Renal cortical epithelial cell (primary cell): ENCODE data around the gene ARAP1. TPM values are rescaled to one million over a fixed set of nuclear protein-coding genes. Genes with fewer than 3 reads are reported as not detected.
"Not testable (repeated sequence)": the region's sequence is repeated elsewhere in the genome, so short reads cannot be mapped to it uniquely, and the experiment has no call there.

Experiments used
- DNase-seq: peaks from one replicate; pipeline ENCODE4 v3.0.0-alpha.2; 2011; ENCODE audit warnings: low read depth
- total RNA-seq: library from RNA; depleted of rRNA; stranded (reverse); fragments of >200 nt; gene quantifications from 2 replicates; pipeline ENCODE4 v1.2.3, GENCODE V29; 2014

Gene ARAP1
- 72.9 and 140 TPM in 2 replicates for total RNA-seq

GRCh38 chr11:72752088-72752914 is at the start of gene ARAP1:
Gene ARAP1 (minus strand): TSS chr11:72752408. CDS start chr11:72727128, 25,280 bp downstream.
- peak; percentile 72 for DNase-seq

DNA sequence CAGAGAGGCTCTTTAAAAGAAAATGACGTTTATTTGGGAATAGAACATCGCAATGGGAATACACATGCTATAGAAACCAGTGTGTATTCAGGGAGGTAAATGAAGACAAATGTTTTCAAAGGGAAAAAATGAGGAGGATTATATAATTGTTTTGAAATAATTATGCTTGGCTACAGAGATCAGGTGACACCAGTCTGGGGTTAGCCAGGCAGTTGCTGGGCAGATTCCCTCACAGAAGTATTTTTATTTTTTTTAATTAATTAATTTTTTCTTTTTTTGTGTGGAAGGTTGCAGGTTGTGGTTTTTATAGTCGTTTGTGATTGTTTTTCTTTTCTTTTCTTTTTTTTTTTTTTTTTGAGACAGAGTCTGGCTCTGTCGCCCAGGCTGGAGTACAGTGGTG is 47.2 kb upstream of the ARAP1 start:
- no peak for DNase-seq

DNA sequence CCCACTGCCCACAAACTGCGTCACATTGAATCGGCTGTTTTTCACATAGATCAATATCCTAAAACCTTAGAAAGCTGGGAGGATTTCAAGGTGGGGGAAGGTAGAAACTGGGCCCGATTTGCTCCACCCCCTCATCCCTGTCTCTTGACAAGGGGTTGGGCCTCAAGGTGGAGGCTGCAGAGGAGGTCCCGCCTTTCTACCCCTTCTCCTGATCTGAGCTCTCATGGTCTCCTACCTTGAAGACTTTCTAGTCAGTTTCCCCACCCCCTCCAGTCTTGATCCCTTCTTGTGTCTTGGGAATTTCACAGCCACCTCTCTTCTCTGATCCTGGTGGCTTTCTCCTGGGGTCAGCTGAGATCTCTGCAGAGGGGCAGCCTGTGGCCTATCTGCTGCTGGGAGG is 46.2 kb upstream of the ARAP1 start:
- no peak for DNase-seq

DNA sequence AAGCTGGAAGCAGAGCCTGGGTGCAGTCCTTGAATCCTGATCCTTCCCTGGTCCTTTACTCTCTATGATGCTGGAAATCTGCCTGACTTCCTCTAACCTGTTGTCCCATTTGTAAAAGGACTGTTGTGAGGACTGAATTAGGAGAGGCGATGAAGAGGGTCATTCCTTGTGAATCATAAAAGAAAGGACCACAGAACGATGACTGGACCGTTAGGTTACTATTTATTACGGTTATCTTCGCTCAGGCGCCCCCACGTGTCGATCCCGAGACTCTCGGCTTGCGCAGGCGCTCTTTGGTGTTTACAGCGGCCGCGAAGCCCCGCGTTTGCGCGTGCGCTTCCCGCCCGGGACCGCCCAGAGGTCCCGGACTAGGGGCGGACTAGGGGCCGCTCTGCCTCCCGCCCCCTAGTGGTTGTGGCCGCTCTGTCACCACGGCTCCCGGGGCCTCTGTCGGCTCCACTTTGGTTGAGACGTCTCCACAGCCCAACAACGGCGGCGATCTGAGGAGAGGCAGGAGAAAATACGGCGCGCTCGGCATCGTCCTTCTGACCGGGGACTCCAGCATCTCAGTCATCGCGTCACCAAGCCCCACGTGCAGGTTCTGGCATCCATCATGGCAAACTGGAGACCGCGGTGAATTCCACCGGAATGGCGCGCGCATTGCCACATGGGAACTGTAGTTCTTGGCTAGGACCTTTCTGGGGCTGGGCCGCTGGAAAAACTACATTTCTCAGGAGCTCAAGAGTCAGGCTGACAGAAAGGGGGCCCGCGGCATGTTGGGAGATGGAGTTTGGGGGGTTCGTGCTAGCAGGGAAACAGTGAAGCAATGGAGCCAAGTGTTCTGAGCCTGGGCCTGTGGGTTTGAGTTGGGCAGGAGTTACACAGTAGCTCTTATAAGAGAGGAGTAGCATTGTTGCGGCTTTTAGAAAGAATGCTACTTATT is 41.5 kb upstream of the ARAP1 start, which contains the start of gene STARD10:
STARD10 (minus strand) TSS at position 623 of the 943 bp plus-strand sequence. CDS start 12,866 bp downstream, outside the sequence.
- peak; percentile 86 for DNase-seq

DNA sequence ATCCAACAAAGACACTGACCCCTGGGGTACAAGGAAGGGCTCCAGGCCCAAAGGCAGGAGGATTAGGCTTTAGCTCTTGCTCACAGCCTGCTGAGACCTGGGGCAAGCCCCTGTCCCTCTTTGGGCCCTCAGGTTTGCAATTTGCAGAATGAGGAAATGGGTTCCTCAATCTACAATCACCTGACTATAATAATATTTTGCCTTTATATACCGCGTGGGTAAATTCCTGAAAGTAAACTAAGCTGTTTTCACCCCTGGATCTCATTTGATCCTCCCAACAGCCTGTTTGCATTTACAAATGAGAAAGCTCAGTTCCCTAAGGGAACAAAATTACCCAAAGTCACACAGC is 40.8 kb upstream of the ARAP1 start:
- no peak for DNase-seq

DNA sequence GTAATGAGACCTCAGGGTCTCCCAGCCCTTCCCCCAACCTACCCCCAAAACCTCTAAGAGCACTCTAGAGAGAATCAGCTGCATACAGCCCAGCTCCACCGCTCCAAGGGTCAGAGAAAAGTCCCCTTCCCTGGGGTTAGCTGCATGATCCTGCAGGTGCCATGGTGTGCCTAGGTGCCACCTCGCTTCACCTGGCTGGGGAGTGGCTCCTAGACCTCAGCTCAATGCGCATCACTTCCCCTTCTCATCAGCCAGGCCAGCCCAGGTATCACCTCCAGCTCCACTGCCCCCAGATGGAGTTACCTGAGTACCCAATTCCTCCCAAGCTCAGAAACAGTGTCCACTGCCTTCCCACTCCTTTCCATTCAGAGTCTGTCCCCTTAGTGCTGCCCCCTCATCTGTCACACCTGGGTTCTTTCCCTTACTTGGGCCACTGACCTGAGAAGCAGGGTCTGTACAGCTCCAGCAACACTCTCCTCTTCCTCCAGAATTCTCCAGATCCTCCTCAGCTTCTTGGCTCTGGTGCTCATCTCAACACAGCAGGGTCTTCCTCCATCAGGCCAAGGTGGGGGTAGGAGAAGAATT is 40.3 kb upstream of the ARAP1 start:
- no peak for DNase-seq

- not testable (repeated sequence) for DNase-seq
Observed at GRCh38 chr11:72791228-72791627, 39.0 kb upstream of the ARAP1 start.

- DNase-seq: peak; percentile 43
Observed at GRCh38 chr11:72789493-72790131, 37.4 kb upstream of the ARAP1 start.

GRCh38 chr11:72788241-72788640 is 36.0 kb upstream of the ARAP1 start:
- no peak for DNase-seq

DNA sequence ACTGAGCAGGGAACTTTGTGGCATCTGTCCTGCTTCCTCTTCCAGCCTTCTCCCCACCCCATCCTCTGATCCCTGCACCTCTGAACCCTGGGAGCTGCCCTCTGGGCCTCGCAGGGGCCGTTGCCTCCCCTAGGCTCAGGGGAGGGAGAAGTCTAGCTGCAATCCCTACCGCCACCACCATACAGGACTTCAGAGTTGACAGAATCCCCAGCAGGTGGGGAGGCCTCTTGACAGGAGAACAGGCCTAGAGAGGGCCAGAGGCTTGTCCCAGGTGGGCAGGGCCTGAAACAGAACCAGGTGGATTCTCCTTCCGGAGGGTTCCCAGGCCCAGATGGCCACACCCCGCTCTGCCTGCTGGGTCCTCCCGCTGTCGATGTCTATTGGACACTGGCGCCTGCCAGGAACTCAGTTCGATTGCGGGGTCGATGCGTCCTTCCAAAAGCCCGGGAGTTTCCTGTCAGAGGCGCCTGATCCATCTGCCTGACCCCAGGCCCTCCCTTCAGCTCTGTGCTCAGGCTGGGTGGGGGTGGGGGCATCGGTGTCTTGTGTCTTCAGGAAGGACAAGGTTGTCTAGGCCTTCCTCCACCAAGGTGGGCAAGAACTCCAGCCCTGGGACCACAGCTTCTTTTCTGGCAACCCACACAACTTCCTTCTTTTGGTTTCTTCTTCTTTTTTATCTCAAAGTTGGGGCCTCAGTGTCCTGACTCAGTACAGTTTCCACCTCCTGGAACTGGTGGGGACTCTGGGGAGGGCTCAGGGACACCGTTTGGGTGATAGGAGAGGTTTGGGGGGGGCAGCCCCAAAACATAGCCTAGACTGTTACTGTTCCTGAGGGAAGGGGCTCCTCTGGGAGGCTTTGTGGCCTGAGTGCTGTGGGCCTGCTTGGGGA is 35.3 kb upstream of the ARAP1 start:
- DNase-seq: no peak

DNA sequence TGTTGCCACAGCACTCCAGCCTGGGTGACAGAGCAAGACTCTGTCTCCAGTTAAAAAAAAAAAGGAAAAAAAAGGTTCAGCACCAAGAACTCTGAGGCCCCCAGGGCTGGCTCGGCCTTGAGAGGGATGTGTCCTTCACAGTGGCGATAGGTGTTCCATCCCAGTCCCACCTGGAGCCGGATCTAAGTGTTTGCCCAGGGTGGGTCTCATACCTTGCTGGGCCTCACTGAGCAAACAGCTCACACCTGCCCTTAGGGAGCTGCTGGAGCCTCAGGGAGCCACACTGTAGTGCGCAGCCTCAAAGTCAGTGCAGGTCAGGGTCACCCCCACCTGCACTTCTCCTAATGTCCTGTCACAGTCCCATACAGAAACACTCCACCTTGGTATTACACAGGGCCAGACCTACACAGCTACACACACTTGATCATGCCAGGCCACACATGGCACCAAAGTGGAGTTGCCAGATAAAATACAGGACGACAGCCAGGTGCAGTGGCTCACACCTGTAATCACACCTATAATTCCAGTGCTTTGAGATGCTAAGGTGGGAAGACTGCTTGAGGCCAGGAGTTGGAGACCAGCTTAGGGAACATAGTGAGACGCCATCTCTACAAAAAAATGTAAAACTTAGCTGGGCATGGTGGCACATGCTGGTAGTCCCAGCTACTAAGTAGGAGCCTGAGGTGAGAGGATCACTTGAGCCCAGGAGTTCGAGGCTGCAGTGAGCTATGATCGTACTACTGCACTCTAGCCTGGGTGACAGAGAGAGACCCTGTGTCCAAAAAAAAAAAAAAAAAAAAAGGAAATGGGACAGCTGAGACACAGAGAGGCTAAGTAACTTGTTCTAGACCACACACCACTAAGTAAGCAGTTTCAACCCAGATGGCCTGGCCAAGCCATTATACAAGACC is 34.4 kb upstream of the ARAP1 start:
- DNase-seq: no peak

- DNase-seq: no peak
Observed at GRCh38 chr11:72784662-72785061, 32.5 kb upstream of the ARAP1 start.

DNA sequence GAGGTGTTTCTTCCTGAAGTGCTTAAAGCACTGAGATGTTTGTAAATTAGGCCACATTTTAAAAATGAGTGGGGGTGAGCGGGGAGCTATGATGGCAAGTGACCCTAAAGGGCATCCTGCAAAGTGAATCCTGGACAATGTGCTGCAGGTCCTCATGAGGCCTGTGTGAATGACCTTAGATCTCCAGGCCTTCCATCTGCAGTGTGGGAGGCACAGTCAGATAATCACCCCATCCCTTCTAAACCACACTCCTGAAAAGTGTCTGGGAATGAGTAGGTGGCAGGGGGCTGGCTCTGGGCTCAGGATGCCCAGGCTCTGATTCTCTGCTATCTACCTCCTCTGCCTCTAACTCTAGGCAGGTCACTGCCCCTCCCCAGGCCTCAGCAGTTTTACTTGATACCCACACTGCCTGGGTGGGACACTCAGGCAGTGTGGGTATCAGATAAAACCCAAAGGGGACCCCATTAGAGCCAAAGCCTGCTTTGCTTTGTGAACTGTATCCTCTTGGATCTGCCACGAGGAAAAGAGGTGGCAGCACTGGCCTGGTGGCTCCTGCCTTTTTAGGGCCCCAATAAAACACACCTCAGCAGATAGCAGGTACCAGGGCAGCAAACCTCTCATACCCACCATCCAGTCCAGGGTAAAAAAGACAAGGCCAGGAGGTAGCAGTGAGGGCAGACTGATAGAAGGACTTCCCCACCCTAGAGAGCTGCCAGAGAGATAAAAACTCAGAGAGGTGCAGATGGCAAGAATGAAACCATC is 31.1 kb upstream of the ARAP1 start:
- no peak for DNase-seq

- no peak for DNase-seq
Observed at GRCh38 chr11:72782081-72782920, 30.1 kb upstream of the ARAP1 start.

- no peak for DNase-seq
Observed at GRCh38 chr11:72781313-72782080, 29.3 kb upstream of the ARAP1 start.

DNA sequence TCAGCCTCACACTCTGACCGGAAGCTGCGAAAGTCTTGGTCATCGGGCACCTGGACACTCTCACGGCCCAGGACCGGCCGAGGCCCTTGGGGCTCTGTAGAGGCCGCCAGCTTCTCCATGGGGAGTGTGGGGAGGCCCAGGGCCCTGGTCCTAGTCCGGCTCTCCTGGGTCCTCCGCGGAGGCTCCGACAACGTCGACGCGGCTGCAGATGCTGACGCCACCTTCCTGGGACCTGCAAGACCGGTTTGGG is 28.8 kb upstream of the ARAP1 start:
- no peak for DNase-seq

DNA sequence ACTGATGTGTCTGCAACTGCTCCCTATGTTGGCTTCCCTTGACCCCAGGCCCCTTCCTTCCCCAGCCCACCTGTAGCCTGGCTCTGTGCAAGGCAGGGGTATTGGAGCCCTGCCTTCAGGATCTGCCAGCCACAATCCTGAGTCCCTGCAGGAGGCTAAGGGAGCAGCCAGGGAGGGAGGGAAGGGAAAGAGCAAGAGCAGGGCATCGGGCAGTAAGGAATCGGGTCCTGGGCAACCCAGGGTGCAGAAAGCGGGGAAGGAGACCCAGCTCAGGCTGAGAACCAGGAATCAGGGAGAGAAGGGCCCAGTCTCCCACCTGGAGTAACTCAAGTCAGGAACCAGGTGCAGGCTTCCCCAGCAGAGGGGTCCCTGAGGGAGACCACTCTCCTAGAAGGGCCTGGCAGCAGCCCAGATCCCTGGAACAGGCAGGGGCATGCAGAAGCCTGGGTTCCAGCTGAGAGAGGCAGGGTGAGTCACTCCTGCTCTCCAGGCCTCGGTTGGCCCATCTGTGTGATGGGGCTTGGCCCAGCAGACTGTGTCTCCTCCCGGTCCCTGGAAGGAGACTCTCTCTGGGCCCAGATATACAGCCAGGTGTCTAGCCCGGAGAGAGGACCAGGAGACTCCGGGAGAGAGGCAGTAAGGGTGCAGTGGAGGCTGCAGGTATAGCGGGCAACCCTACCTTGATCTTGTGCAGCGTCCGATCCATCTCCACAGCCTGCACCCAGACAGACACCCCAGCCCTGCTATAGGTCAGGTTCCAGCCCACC is 28.3 kb upstream of the ARAP1 start:
- no peak for DNase-seq
